ENCODE data around the gene DAB2IP.

GRCh38 chr9:121688681-121689080 lies 37.2 kb downstream of the DAB2IP start:
- no peak for TF ChIP-seq CTCF (IDR thresholded peaks at IDR 0.05)
- TF ChIP-seq POLR2A (IDR thresholded peaks at IDR 0.05), result no peak
- no peak for TF ChIP-seq POLR2AphosphoS5 (IDR thresholded peaks at IDR 0.05)

Measured in upper lobe of left lung (tissue), 4 donors.